B cell (primary cell): ENCODE measurements around the gene RAD9A.

Experiments used
- EZH2 ChIP-seq: IDR thresholded peaks from 2 replicates; pipeline ENCODE4 v1.6.1; 2012; ENCODE audit warnings: borderline replicate concordance, low read depth, mild to moderate bottlenecking, moderate library complexity, low read length; ENCODE audit not compliant: insufficient read depth, poor library complexity, severe bottlenecking
- TF ChIP-seq, protein P1 (sequence below): fragments of 200-600 bp; IDR thresholded peaks from one replicate; pipeline ENCODE4 v1.8.0; 2022; ENCODE audit warnings: antibody characterized with exemption, mild to moderate bottlenecking

DNA sequence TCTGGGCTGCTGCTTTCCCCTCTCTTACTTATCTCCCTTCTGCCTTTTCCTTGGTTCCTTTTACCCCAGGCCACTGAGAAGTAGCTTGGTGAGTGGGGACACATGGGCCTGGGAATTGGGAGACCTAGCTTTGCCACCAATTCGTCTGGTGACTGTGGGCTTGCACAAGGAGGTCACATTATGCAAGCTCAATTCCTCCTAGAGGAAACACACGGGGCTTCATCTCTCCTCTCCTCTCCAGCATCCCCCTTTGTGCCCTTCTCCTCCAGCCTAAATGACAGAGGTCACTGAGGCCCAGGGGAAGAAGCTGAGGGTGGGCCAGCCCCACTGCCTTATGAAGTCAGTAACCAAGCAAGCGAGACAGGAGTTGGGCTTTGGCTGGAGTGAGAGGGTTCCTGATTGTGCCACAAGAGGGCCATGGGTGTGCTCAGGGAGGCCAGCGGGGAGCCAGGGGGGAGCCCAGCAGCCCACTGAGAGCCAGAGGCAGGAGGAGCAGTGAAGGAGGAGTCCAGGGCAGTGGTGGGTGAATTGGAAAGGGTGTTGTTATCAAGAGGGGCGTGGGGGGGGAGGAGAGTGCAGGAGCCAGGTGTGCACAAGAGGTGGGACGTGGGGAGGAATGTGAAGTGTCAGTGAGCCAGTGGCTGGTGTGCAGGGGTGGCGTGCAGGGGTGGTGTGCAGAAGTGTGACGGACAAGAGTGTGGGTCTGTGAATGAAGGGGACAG lies 20.4 kb upstream of the RAD9A start:
- TF ChIP-seq, protein P1, sequence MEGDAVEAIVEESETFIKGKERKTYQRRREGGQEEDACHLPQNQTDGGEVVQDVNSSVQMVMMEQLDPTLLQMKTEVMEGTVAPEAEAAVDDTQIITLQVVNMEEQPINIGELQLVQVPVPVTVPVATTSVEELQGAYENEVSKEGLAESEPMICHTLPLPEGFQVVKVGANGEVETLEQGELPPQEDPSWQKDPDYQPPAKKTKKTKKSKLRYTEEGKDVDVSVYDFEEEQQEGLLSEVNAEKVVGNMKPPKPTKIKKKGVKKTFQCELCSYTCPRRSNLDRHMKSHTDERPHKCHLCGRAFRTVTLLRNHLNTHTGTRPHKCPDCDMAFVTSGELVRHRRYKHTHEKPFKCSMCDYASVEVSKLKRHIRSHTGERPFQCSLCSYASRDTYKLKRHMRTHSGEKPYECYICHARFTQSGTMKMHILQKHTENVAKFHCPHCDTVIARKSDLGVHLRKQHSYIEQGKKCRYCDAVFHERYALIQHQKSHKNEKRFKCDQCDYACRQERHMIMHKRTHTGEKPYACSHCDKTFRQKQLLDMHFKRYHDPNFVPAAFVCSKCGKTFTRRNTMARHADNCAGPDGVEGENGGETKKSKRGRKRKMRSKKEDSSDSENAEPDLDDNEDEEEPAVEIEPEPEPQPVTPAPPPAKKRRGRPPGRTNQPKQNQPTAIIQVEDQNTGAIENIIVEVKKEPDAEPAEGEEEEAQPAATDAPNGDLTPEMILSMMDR = peak; percentile 60
- TF ChIP-seq EZH2 = no peak
